ENCODE measurements around the gene ATF1. TPM values are rescaled to one million over a fixed set of nuclear protein-coding genes. Genes with fewer than 3 reads are reported as not detected.
"Not testable (repeated sequence)": the region's sequence is repeated elsewhere in the genome, so short reads cannot be mapped to it uniquely, and the experiment has no call there.

ATF1 gene
- total RNA-seq, 1 donor from 2014 or later: 31.3 TPM

DNA sequence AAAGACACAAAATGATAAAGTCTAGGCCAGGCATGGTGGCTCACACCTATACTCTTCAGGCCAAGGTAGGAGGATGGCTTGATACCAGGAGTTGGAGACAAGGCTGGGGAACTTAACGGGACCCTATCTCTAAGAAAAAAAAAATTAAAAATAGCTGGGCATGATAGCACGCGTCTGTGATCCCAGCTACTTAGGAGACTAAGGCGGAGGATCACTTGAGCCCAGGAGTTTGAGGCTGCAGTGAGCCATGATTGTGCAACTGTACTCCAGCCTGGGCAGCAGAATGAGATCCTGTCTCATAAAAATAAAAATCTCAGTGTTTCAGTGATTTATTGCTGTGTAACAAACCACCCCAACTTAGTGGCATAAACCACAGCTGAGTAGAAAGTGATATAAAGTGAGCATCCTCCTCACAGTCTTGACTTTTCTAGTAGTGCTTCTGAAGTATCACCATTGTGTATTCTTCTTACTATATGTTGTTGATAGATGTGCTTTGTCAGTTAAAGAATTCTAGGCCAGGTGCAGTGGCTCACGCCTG lies 10.6 kb upstream of the ATF1 start:
- FAIRE-seq (no peak), DNase-seq (ENCODE audit: low read depth) (peak; percentile 31)
- Histone ChIP-seq H3K4me3 (ENCODE audit: low read depth, low read length) (no peak overlapping the region), H3K36me3 (ENCODE audit: control insufficient read depth, insufficient read depth, low read length) (no peaks in the 10 kb centered on the region), H3K27me3 (ENCODE audit: control insufficient read depth, insufficient read depth, low read length) (no peaks in the 10 kb centered on the region)
- TF ChIP-seq, protein P1, sequence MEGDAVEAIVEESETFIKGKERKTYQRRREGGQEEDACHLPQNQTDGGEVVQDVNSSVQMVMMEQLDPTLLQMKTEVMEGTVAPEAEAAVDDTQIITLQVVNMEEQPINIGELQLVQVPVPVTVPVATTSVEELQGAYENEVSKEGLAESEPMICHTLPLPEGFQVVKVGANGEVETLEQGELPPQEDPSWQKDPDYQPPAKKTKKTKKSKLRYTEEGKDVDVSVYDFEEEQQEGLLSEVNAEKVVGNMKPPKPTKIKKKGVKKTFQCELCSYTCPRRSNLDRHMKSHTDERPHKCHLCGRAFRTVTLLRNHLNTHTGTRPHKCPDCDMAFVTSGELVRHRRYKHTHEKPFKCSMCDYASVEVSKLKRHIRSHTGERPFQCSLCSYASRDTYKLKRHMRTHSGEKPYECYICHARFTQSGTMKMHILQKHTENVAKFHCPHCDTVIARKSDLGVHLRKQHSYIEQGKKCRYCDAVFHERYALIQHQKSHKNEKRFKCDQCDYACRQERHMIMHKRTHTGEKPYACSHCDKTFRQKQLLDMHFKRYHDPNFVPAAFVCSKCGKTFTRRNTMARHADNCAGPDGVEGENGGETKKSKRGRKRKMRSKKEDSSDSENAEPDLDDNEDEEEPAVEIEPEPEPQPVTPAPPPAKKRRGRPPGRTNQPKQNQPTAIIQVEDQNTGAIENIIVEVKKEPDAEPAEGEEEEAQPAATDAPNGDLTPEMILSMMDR (IDR thresholded peaks at IDR 0.05; ENCODE audit: insufficient read depth, low read length, severe bottlenecking): no peak

DNA sequence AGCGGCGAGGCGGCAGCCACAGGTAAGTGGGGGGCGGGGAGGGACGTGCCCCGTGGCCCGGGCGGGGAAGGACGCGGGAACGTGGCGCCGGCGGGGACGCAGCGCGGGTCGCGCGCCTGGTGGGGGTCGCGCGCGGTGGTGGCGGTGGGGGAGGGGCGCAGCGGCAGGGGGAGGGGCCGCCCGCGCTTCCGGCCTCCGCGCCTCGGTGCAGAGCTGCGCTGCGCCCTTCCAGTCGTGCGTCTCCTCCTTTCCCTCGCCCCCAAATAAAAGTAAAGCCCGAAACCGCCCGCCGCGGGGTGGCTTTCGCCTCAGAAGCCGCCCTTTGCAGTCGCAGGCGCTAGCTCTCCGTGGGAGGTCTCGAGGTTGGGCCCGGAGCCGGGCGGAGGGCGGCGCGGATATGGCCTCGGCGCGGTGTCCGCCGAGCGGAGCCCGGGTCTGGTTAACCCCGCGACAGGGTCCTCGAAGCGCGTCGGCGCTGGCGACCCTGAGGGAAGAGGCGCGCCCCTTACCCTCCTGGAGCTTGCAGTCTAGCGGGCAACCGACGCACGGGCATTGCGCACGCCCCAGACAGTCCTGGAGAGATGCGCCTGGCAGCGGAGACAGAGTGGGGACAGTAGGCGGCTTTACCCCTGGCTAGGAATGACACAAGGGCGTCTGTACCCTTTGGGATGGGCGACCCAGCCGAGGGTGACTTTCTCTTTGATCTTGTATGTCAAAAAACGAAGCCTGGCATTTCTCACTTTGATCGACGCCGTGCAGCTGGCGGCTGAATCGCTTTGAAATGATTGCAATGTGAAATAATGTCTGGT lies 589 bp downstream of the ATF1 start:
- DNase-seq (ENCODE audit: low read depth) (peak; percentile 23), FAIRE-seq (no peak)
- Histone ChIP-seq H3K36me3 (ENCODE audit: control insufficient read depth, insufficient read depth, low read length) (no peaks in the 10 kb centered on the region), H3K27me3 (ENCODE audit: control insufficient read depth, insufficient read depth, low read length) (no peaks in the 10 kb centered on the region), H3K4me3 (ENCODE audit: low read depth, low read length) (peak overlapping the region; percentile 91)
- TF ChIP-seq, protein P1 (IDR thresholded peaks at IDR 0.05; ENCODE audit: insufficient read depth, low read length, severe bottlenecking): peak; percentile 3

DNA sequence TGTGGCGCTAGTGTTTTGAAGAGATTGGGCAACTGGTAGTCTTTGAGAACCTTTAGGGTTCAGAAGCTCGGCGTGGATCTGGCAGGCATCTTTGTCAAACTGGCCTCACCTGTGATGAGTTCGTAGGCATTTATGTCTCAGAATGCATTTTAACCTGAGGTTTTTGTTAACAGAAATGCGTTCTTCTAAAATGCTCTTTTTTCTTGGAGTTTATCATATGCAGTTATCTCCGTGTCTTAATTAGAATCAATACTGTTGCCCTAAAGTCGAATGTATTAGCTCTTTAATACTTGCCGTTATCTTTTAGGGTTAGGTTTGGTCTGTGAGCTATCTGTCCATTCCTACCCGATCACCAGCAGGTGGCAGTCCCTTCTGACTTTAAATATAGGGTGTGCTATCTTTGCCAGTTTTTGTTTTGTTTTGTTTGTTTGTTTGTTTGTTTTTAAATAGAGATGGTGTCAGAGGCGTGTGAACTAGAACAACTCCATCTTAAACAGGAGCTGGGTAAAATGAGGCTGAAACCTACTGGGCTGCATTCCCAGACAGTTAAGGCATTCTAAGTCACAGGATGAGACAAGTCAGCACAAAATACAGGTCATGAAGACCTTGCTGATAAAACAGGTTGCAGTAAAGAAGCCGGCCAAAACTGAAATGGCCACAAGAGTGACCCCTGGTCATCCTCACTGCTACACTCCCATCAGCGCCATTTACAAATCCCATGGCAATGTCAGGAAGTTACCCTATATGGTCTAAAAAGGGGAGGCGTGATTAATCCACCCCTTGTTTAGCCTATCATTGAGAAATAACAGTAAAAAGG lies 1.4 kb downstream of the ATF1 start:
- Histone ChIP-seq H3K27me3 (ENCODE audit: control insufficient read depth, insufficient read depth, low read length) (no peaks in the 10 kb centered on the region), H3K36me3 (ENCODE audit: control insufficient read depth, insufficient read depth, low read length) (no peaks in the 10 kb centered on the region), H3K4me3 (ENCODE audit: low read depth, low read length) (peak overlapping the region; percentile 91)
- TF ChIP-seq, protein P1 (IDR thresholded peaks at IDR 0.05; ENCODE audit: insufficient read depth, low read length, severe bottlenecking): peak; percentile 58
- no peak for FAIRE-seq
- DNase-seq (ENCODE audit: low read depth): peak; percentile 70

DNA sequence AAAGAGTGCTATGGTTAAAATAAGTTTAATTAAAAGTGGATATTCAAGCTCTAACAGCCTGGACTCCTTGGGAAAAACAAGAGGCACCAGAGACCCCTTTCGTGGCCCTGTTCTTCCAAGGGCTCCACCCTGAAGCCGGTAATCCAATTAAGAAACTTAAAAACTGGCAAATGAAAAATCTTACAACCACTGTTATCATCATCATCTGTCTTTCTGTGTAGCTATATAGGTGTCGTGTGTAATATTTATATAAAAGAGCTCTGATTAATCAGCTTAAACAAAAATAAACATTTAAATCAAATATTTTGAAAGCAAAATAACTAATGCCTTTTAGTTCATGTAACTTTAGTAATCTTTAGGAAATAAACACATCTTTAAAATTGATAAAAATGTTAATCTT lies 4.5 kb downstream of the ATF1 start:
- Histone ChIP-seq H3K36me3 (ENCODE audit: control insufficient read depth, insufficient read depth, low read length) (peaks cover 1% of the 10 kb centered on the region), H3K4me3 (ENCODE audit: low read depth, low read length) (no peak overlapping the region), H3K27me3 (ENCODE audit: control insufficient read depth, insufficient read depth, low read length) (no peaks in the 10 kb centered on the region)
- DNase-seq (ENCODE audit: low read depth) (no peak), FAIRE-seq (no peak)
- TF ChIP-seq, protein P1 (IDR thresholded peaks at IDR 0.05; ENCODE audit: insufficient read depth, low read length, severe bottlenecking): no peak

DNA sequence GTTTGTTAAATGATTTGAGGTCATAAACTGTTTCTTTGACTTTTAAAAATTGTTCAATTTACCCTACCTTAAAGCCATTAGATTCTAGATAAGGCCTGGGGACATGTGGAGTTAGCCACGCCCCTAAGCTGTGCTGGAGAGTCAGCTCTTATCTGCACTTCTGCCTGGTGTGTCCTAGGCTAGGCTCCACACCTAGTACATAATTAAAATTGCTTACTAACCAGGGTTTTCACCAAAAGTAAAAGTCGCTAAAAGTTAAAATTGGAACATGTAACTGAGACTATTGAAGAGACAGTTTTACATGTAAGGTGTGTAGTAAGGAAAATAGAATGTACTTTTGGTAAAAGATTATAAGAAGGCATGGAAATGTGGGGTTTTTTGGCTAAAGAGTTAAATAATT lies 4.9 kb downstream of the ATF1 start:
- H3K27me3 ChIP-seq (ENCODE audit: control insufficient read depth, insufficient read depth, low read length); H3K36me3 ChIP-seq (ENCODE audit: control insufficient read depth, insufficient read depth, low read length); FAIRE-seq; H3K4me3 ChIP-seq (ENCODE audit: low read depth, low read length): not testable (repeated sequence)
- peak; percentile 17 for DNase-seq (ENCODE audit: low read depth)

DNA sequence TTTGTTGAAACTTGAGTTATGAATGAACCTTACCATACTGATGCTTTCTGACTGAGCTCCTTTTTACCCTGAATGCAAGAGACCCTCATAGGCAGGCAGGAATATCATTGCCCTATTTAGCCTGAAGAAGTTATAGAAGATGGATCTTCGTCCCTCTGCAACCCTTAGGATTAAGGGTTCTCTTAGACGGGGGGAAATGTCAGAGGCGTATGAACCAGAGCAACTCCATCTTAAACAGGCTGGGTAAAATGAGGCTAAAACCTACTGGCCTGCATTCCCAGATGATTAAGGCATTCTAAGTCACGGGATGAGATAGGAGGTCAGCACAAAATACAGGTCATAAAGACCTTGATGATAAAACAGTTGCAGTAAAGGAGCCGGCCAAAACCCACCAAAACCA lies 7.5 kb downstream of the ATF1 start:
- Histone ChIP-seq H3K27me3 (ENCODE audit: control insufficient read depth, insufficient read depth, low read length) (no peaks in the 10 kb centered on the region), H3K36me3 (ENCODE audit: control insufficient read depth, insufficient read depth, low read length) (peaks cover 1% of the 10 kb centered on the region), H3K4me3 (ENCODE audit: low read depth, low read length) (no peak overlapping the region)
- FAIRE-seq (no peak), DNase-seq (ENCODE audit: low read depth) (no peak)
- TF ChIP-seq, protein P1 (IDR thresholded peaks at IDR 0.05; ENCODE audit: insufficient read depth, low read length, severe bottlenecking): no peak
